Smooth muscle cell (in vitro differentiated cells): Measurements from ENCODE around the gene PTPRD. TPM values are rescaled to one million over a fixed set of nuclear protein-coding genes. Genes with fewer than 3 reads are reported as not detected.

Experiments
- DNase-seq: peaks from one replicate; lab custom pipeline; 2025; ENCODE audit not compliant: unreplicated experiment; lab: John Stamatoyannopoulos, UW
- H2AFZ ChIP-seq: fragments of 200-600 bp; sonication (generic); 2 replicates; pipeline ENCODE4 v1.6.0; 2016; ENCODE audit warnings: antibody characterized with exemption, low read depth, mild to moderate bottlenecking
- H3F3A ChIP-seq: fragments of 200-600 bp; sonication (generic); 2 replicates; pipeline ENCODE4 v1.6.0; 2017; ENCODE audit warnings: antibody characterized with exemption, low read depth
- H3K27ac ChIP-seq: fragments of 200-600 bp; sonication (generic); 2 replicates; pipeline ENCODE4 v1.5.1; 2016; ENCODE audit warnings: low read depth, mild to moderate bottlenecking
- H3K27me3 ChIP-seq: fragments of 200-600 bp; sonication (generic); 2 replicates; pipeline ENCODE4 v1.6.1; 2016; ENCODE audit warnings: low read depth, mild to moderate bottlenecking
- H3K36me3 ChIP-seq: fragments of 200-600 bp; sonication (generic); 2 replicates; pipeline ENCODE4 v1.5.1; 2016; ENCODE audit warnings: low read depth
- H3K4me1 ChIP-seq: fragments of 200-600 bp; sonication (generic); 2 replicates; pipeline ENCODE4 v1.5.1; 2016; ENCODE audit warnings: low read depth
- H3K4me2 ChIP-seq: fragments of 200-600 bp; sonication (generic); 2 replicates; pipeline ENCODE4 v1.6.0; 2016; ENCODE audit warnings: mild to moderate bottlenecking
- H3K4me3 ChIP-seq: fragments of 200-600 bp; sonication (generic); 2 replicates; pipeline ENCODE4 v1.5.1; 2016; ENCODE audit warnings: mild to moderate bottlenecking
- H3K79me2 ChIP-seq: fragments of 200-600 bp; sonication (generic); 2 replicates; pipeline ENCODE4 v1.6.0; 2016; ENCODE audit warnings: low read depth, mild to moderate bottlenecking
- H3K9ac ChIP-seq: fragments of 200-600 bp; sonication (generic); 2 replicates; pipeline ENCODE4 v1.6.0; 2016; ENCODE audit warnings: low read depth
- H3K9me3 ChIP-seq: fragments of 200-600 bp; sonication (generic); replicated peaks from 2 replicates; pipeline ENCODE4 v1.5.1; 2016; ENCODE audit warnings: low read depth
- H4K20me1 ChIP-seq: fragments of 200-600 bp; sonication (generic); 2 replicates; pipeline ENCODE4 v1.6.0; 2016; ENCODE audit warnings: low read depth
- WGBS: methylation state at CpG from one replicate; pipeline ENCODE4 v1.1.7; 2016; ENCODE audit warnings: low lambda C conversion rate; 5-methylcytosine and 5-hydroxymethylcytosine counted together
- polyA plus RNA-seq: library from polyadenylated mRNA; unstranded; fragments of >200 nt; fragmentation: Nextera tagmentation; extraction: Ambion mirVana; gene quantifications from 2 replicates; pipeline ENCODE4 v1.2.1, GENCODE V29; 2016
- total RNA-seq: library from RNA; depleted of rRNA; stranded (reverse); fragments of >200 nt; gene quantifications from 2 replicates; pipeline ENCODE4 v1.2.3, GENCODE V29; 2014
- TF ChIP-seq, protein P1 (sequence below): fragments of 200-600 bp; sonication (generic); IDR thresholded peaks from 2 replicates; pipeline ENCODE4 v1.5.1; 2017; ENCODE audit warnings: borderline replicate concordance, mild to moderate bottlenecking, antibody characterized with exemption; ENCODE audit not compliant: insufficient read depth, poor library complexity, severe bottlenecking

The PTPRD gene
- total and polyA plus RNA-seq, 2 experiments from 2014 or later = 6.5 to 61.0 TPM

DNA sequence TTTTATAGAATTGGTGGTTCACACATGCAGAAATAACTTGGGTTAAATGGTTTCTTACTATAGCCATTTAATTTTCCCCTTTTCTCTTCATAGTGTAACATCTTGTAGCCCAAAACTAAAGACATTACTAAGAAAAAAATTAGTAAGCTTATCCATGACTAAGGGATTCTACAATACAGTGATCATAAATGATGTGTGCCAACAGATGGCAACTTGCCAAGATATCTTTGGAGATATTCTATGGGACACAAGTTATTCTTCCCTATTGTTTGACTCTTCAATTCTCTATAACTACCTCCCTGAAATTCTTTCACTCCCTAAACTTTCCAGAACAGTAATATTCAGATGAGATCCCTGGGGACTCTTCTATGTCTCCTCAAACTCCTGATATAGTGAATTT lies 580.6 kb downstream of the PTPRD start:
- TF ChIP-seq, protein P1, sequence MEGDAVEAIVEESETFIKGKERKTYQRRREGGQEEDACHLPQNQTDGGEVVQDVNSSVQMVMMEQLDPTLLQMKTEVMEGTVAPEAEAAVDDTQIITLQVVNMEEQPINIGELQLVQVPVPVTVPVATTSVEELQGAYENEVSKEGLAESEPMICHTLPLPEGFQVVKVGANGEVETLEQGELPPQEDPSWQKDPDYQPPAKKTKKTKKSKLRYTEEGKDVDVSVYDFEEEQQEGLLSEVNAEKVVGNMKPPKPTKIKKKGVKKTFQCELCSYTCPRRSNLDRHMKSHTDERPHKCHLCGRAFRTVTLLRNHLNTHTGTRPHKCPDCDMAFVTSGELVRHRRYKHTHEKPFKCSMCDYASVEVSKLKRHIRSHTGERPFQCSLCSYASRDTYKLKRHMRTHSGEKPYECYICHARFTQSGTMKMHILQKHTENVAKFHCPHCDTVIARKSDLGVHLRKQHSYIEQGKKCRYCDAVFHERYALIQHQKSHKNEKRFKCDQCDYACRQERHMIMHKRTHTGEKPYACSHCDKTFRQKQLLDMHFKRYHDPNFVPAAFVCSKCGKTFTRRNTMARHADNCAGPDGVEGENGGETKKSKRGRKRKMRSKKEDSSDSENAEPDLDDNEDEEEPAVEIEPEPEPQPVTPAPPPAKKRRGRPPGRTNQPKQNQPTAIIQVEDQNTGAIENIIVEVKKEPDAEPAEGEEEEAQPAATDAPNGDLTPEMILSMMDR = no peak
- Histone ChIP-seq H3K9ac (no peak overlapping the region), H3K79me2 (no peaks in the 10 kb centered on the region), H3K4me3 (no peak overlapping the region), H3F3A (no peaks in the 10 kb centered on the region), H4K20me1 (no peaks in the 10 kb centered on the region), H3K27me3 (no peaks in the 10 kb centered on the region), H3K9me3 (no peaks in the 10 kb centered on the region), H3K4me1 (no peaks in the 10 kb centered on the region), H3K36me3 (no peaks in the 10 kb centered on the region), H3K4me2 (no peak overlapping the region), H2AFZ (no peak overlapping the region), H3K27ac (no peak overlapping the region)
- DNase-seq = no peak

DNA sequence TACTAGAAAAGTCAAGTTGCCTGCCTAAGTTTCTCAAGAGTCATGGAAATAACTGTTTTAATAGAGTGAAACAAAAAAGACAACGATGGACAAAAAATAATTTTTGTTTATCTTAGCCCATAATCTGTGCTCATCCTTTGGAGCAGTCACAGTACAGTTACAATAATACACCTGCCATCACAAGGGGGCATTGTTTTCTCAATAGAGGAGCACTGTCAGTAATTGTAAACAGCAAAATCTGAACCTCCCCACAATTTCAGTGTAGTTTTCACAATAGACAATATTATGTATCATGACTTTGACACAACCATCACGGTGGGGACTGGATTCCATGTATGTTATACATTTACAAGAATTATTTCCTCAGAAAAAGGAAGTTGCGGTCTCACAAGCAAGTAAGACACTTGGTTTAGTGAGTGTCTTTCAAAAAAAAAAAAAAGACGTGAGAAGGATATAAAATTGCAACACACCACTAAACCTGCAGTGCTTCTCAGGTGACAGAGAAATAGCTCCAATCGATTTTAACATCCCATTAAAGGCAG lies 586.3 kb downstream of the PTPRD start:
- TF ChIP-seq, protein P1 = no peak
- H3F3A ChIP-seq = no peaks in the 10 kb centered on the region
- H3K4me2 ChIP-seq = no peak overlapping the region
- H3K36me3 ChIP-seq = no peaks in the 10 kb centered on the region
- no peak overlapping the region for H2AFZ ChIP-seq
- WGBS = 82% methylated on average over 5 of the region's 5 CpGs
- H3K79me2 ChIP-seq = no peaks in the 10 kb centered on the region
- no peak overlapping the region for H3K4me3 ChIP-seq
- no peaks in the 10 kb centered on the region for H4K20me1 ChIP-seq
- DNase-seq = no peak
- no peaks in the 10 kb centered on the region for H3K9me3 ChIP-seq
- no peaks in the 10 kb centered on the region for H3K4me1 ChIP-seq
- H3K27me3 ChIP-seq = no peaks in the 10 kb centered on the region
- H3K9ac ChIP-seq = no peak overlapping the region
- no peak overlapping the region for H3K27ac ChIP-seq

DNA sequence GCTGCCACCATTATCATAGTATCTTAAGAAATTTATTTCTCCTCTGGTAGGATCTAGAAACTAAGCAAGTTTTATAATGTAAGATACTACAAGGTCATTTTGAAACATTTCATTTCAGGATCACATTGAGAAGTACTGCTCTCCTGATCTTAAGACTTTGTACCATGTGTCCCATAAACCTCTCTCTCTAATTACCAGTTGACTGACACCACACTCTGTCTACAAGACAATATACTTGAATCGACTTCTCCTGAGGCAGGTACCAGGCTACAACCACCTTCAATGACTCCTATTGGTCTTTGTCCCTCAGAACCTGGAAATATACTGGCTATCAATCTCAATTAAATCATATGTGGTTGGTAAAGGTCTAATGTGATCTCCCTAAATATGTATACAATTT lies 597.0 kb downstream of the PTPRD start:
- TF ChIP-seq, protein P1 = no peak
- Histone ChIP-seq H3K4me3 (no peak overlapping the region), H3K27ac (no peak overlapping the region), H3K4me1 (no peaks in the 10 kb centered on the region), H3K9ac (no peak overlapping the region), H2AFZ (no peak overlapping the region), H3K27me3 (peaks cover 7% of the 10 kb centered on the region), H3K36me3 (no peaks in the 10 kb centered on the region), H3K9me3 (no peaks in the 10 kb centered on the region), H3K4me2 (no peak overlapping the region), H3F3A (no peaks in the 10 kb centered on the region), H3K79me2 (no peaks in the 10 kb centered on the region), H4K20me1 (no peaks in the 10 kb centered on the region)
- WGBS = 85% methylated on average over 1 of the region's 1 CpG
- DNase-seq = no peak

DNA sequence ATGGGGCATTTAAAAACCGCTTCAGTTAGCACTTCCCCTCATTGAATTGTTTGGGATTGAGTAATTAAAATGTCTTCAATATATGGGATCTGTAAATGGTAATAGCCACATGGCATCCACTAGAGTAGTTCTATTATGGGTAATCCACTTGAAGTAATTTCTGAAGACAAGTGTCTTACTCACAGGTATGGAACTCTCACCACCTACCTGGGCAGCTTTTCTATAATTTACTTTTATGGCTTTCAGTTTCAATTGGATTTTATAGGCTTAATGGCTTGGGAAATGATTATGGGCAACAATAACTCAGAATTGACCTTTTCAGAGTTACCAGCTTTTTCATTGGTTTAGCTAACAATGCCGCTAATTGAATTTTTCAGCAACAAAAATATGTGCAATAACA lies 597.9 kb downstream of the PTPRD start:
- no peak overlapping the region for H3K27ac ChIP-seq
- no peak overlapping the region for H3K4me2 ChIP-seq
- no peaks in the 10 kb centered on the region for H3K9me3 ChIP-seq
- TF ChIP-seq, protein P1 = no peak
- H4K20me1 ChIP-seq = no peaks in the 10 kb centered on the region
- 77% methylated on average over 2 of the region's 2 CpGs for WGBS
- no peak overlapping the region for H3K4me3 ChIP-seq
- no peak overlapping the region for H3K9ac ChIP-seq
- no peaks in the 10 kb centered on the region for H3K79me2 ChIP-seq
- H2AFZ ChIP-seq = no peak overlapping the region
- peaks cover 7% of the 10 kb centered on the region for H3K27me3 ChIP-seq
- H3K4me1 ChIP-seq = no peaks in the 10 kb centered on the region
- H3K36me3 ChIP-seq = no peaks in the 10 kb centered on the region
- no peak for DNase-seq
- no peaks in the 10 kb centered on the region for H3F3A ChIP-seq
